ENCODE measurements around the gene MS4A6E. TPM values are rescaled to one million over a fixed set of nuclear protein-coding genes. Genes with fewer than 3 reads are reported as not detected.

Gene MS4A6E
- total RNA-seq, 1 experiment from 2014 or later = not detected

GRCh38 chr11:60321051-60321450 lies 6.0 kb upstream of the MS4A6E start:
- BruUV-seq (replicated peaks) = no TSS peak
- POLR2A ChIA-PET = no interaction called here

GRCh38 chr11:60328460-60328859 lies 1.4 kb downstream of the MS4A6E start:
- CTCF ChIA-PET = no interaction called here
- ATAC-seq (no peak), DNase-seq (ENCODE audit: low read depth, low spot score) (no peak)
- no peaks in the 10 kb centered on the region for H3K9me3 ChIP-seq (ENCODE audit: control insufficient read depth in 1 of 2, insufficient read depth in 1 of 2, low read depth in 1 of 2, low read length in 2 of 2)
- RAD21 ChIA-PET (ENCODE audit: low non-redundant PET in 1 of 2, low total read pairs in 2 of 2, uncharacterized antibody in 2 of 2, unreplicated experiment in 2 of 2) = no interaction called here
- H3K4me2 ChIP-seq (ENCODE audit: low read length) = no peak overlapping the region
- no TSS peak for BruUV-seq (replicated peaks)
- no peaks in the 10 kb centered on the region for H3K79me2 ChIP-seq (ENCODE audit: insufficient read depth, low read length)
- no peaks in the 10 kb centered on the region for H3K4me1 ChIP-seq (ENCODE audit: control insufficient read depth in 1 of 2, insufficient read depth in 2 of 2, low read length in 2 of 2)
- H3K27ac ChIP-seq (ENCODE audit: low read depth, low read length) = no peak overlapping the region
- H2AFZ ChIP-seq (ENCODE audit: low read depth, low read length, poor library complexity, severe bottlenecking) = no peak overlapping the region
- no peak overlapping the region for H3K4me3 ChIP-seq (replicated peaks in 1 of 2; ENCODE audit: low read depth in 1 of 2, low read length in 2 of 2)
- H3K36me3 ChIP-seq (ENCODE audit: control insufficient read depth in 1 of 2, insufficient read depth in 2 of 2, low read length in 2 of 2) = no peaks in the 10 kb centered on the region
- POLR2A ChIA-PET = no interaction called here
- no peaks in the 10 kb centered on the region for H3K9me2 ChIP-seq (ENCODE audit: insufficient read depth)
- no peaks in the 10 kb centered on the region for H3K27me3 ChIP-seq (ENCODE audit: insufficient read depth, low read length)
- H3K9ac ChIP-seq (ENCODE audit: low read length) = no peak overlapping the region
- intact Hi-C loops (cut with micrococcal nuclease) = no loop called here
- H4K20me1 ChIP-seq (ENCODE audit: insufficient read depth) = no peaks in the 10 kb centered on the region
- TF ChIP-seq SRF (IDR thresholded peaks at IDR 0.05; ENCODE audit: low read depth) = no peak
- no peak for TF ChIP-seq EGR1 (IDR thresholded peaks at IDR 0.05; ENCODE audit: low read depth)
- TF ChIP-seq POLR2A (IDR thresholded peaks at IDR 0.05; ENCODE audit: borderline replicate concordance, extremely low read depth, insufficient read depth, insufficient read length) = no peak
- TF ChIP-seq CEBPB (IDR thresholded peaks at IDR 0.05; ENCODE audit: low read depth) = no peak
- TF ChIP-seq CTCF (IDR thresholded peaks at IDR 0.05 in 2 of 3, conservative IDR thresholded peaks at IDR 0.05 in 1 of 3; ENCODE audit: borderline replicate concordance in 1 of 3, insufficient read depth in 1 of 3, low read depth in 2 of 3, low read length in 2 of 3) = no peak
- no peak for TF ChIP-seq POLR2AphosphoS5 (IDR thresholded peaks at IDR 0.05; ENCODE audit: low read depth, low read length)

More at GRCh38 chr11:60321051-60321450, 6.0 kb upstream of the MS4A6E start:
- no peak for ATAC-seq
- no peak overlapping the region for H3K4me3 ChIP-seq (replicated peaks in 1 of 2; ENCODE audit: low read depth in 1 of 2, low read length in 2 of 2)
- DNase-seq (ENCODE audit: low read depth, low spot score) = no peak
- no peaks in the 10 kb centered on the region for H3K4me1 ChIP-seq (ENCODE audit: control insufficient read depth in 1 of 2, insufficient read depth in 2 of 2, low read length in 2 of 2)
- H2AFZ ChIP-seq (ENCODE audit: low read depth, low read length, poor library complexity, severe bottlenecking) = no peak overlapping the region
- RAD21 ChIA-PET (ENCODE audit: low non-redundant PET in 1 of 2, low total read pairs in 2 of 2, uncharacterized antibody in 2 of 2, unreplicated experiment in 2 of 2) = no interaction called here
- H3K27me3 ChIP-seq (ENCODE audit: insufficient read depth, low read length) = no peaks in the 10 kb centered on the region
- no peaks in the 10 kb centered on the region for H3K9me2 ChIP-seq (ENCODE audit: insufficient read depth)
- H3K27ac ChIP-seq (ENCODE audit: low read depth, low read length) = no peak overlapping the region
- TF ChIP-seq MAX (IDR thresholded peaks at IDR 0.05) = no peak
- no peak for TF ChIP-seq FOSL1 (IDR thresholded peaks at IDR 0.05; ENCODE audit: low read depth)
- TF ChIP-seq SRF (IDR thresholded peaks at IDR 0.05; ENCODE audit: low read depth) = no peak
- no peak for TF ChIP-seq SP1 (IDR thresholded peaks at IDR 0.05; ENCODE audit: low read depth)
- TF ChIP-seq CTCF (IDR thresholded peaks at IDR 0.05 in 2 of 3, conservative IDR thresholded peaks at IDR 0.05 in 1 of 3; ENCODE audit: borderline replicate concordance in 1 of 3, insufficient read depth in 1 of 3, low read depth in 2 of 3, low read length in 2 of 3) = no peak
- H3K79me2 ChIP-seq (ENCODE audit: insufficient read depth, low read length) = no peaks in the 10 kb centered on the region
- H3K9me3 ChIP-seq (ENCODE audit: control insufficient read depth in 1 of 2, insufficient read depth in 1 of 2, low read depth in 1 of 2, low read length in 2 of 2) = no peaks in the 10 kb centered on the region
- CTCF ChIA-PET = no interaction called here
- no peaks in the 10 kb centered on the region for H4K20me1 ChIP-seq (ENCODE audit: insufficient read depth)
- H3K36me3 ChIP-seq (ENCODE audit: control insufficient read depth in 1 of 2, insufficient read depth in 2 of 2, low read length in 2 of 2) = no peaks in the 10 kb centered on the region
- no peak overlapping the region for H3K4me2 ChIP-seq (ENCODE audit: low read length)
- intact Hi-C loops (cut with micrococcal nuclease) = no loop called here
- no peak overlapping the region for H3K9ac ChIP-seq (ENCODE audit: low read length)

Data from HCT116 (cell line).